K562 (cell line): ENCODE data around the gene IFRD1. TPM values are rescaled to one million over a fixed set of nuclear protein-coding genes. Genes with fewer than 3 reads are reported as not detected.

Source experiments
- ATF7 ChIP-seq: fragments of 450-650 bp; IDR thresholded peaks from 2 replicates; pipeline ENCODE4 v1.7.1; 2014; ENCODE audit warnings: mild to moderate bottlenecking, moderate library complexity
- BRD9 ChIP-seq: fragments of 450-650 bp; IDR thresholded peaks from 2 replicates; pipeline ENCODE4 v1.6.1; 2018; ENCODE audit warnings: low read depth; ENCODE audit not compliant: partially characterized antibody
- CBX1 ChIP-seq: sonication (generic); IDR thresholded peaks from 2 replicates; pipeline ENCODE4 v1.6.1; 2016; ENCODE audit warnings: antibody characterized with exemption, low read depth, mild to moderate bottlenecking
- MBD2 ChIP-seq: sonication (generic); IDR thresholded peaks from 2 replicates; pipeline ENCODE4 v1.6.1; 2016; ENCODE audit warnings: low read depth, borderline replicate concordance
- MYBL2 ChIP-seq, 2 experiments: fragments of 450-650 bp in 1 of 2; sonication (generic) in 1 of 2; formaldehyde crosslinking in 1 of 2; IDR thresholded peaks; 2 replicates each; pipeline versions ENCODE4 v1.6.1 to v1.8.1; 2017 to 2022; ENCODE audit warnings: borderline replicate concordance in 1 of 2, inconsistent platforms in 1 of 2, low read depth in 1 of 2, mild to moderate bottlenecking in 1 of 2, missing genetic modification reagents in 1 of 2, moderate library complexity in 1 of 2
- NCOA4 ChIP-seq: fragments of 450-650 bp; IDR thresholded peaks from 2 replicates; pipeline ENCODE4 v1.6.1; 2018; ENCODE audit warnings: mild to moderate bottlenecking; ENCODE audit not compliant: partially characterized antibody
- POLR2G ChIP-seq: fragments of 200-400 bp; formaldehyde crosslinking; IDR thresholded peaks from 2 replicates; pipeline ENCODE4 v1.6.1; 2017; ENCODE audit warnings: low read depth, mild to moderate bottlenecking, antibody characterized with exemption, low read length, moderate library complexity
- PRMT5 ChIP-seq: sonication (generic); formaldehyde crosslinking; IDR thresholded peaks from 2 replicates; pipeline ENCODE4 v1.5.0; 2020; ENCODE audit warnings: missing genetic modification reagents
- ZFX ChIP-seq: sonication (generic); formaldehyde crosslinking; IDR thresholded peaks from 2 replicates; pipeline ENCODE4 v1.8.0; 2022; ENCODE audit warnings: mild to moderate bottlenecking, missing genetic modification reagents, moderate library complexity
- ZNF133 ChIP-seq: fragments of 250-450 bp; sonication (Bioruptor Pico); IDR thresholded peaks from 2 replicates; pipeline ENCODE4 v1.4.0; 2020; ENCODE audit warnings: mild to moderate bottlenecking
- polyA plus RNA-seq, 8 experiments: library from polyadenylated mRNA; depleted of rRNA in 4 of 8; stranded (reverse) in 5 of 8; unstranded in 3 of 8; fragments of >200 nt; fragmentation: Nextera tagmentation in 2 of 8; fragmentation: Illumina TruSeq in 1 of 8; extraction: Ambion mirVana in 2 of 8; extraction: Trizol in 1 of 8; gene quantifications; 2 replicates each; pipeline versions ENCODE4 v1.2.1 to v1.2.3, GENCODE V29; 2011 to 2014; ENCODE audit warnings: inconsistent platforms in 1 of 8, missing spikeins in 1 of 8
- total RNA-seq, 7 experiments: library from RNA; depleted of rRNA in 6 of 7; stranded (reverse); fragments of >200 nt in 6 of 7; fragmentation: Illumina TruSeq in 2 of 7; extraction: Trizol in 2 of 7; gene quantifications; 2 replicates each; pipeline versions ENCODE4 v1.2.1 to v1.2.3, GENCODE V29; 2011 to 2021; ENCODE audit warnings: low replicate concordance in 1 of 7
- TF ChIP-seq, protein P1 (sequence below): fragments of 250-450 bp; sonication (Bioruptor Pico); IDR thresholded peaks from 2 replicates; pipeline ENCODE4 v1.9.0; 2021; ENCODE audit warnings: mild to moderate bottlenecking, inconsistent platforms
- TF ChIP-seq, protein P2 (sequence below), 2 experiments: fragments of 450-650 bp; IDR thresholded peaks; 2 replicates each; pipeline ENCODE4 v1.6.1; 2016
- TF ChIP-seq, protein P3 (sequence below): sonication (generic); IDR thresholded peaks from 2 replicates; pipeline ENCODE4 v1.6.1; 2016
- TF ChIP-seq, protein P4 (sequence below), 3 experiments: IDR thresholded peaks in 2 of 3; conservative IDR thresholded peaks in 1 of 3; 2 replicates each; pipeline ENCODE4 v1.5.1; 2011 to 2012; ENCODE audit warnings: low read length in 3 of 3, mild to moderate bottlenecking in 3 of 3, control low read depth in 2 of 3, improper control_type of control experiment in 1 of 3, inconsistent platforms in 1 of 3, low read depth in 1 of 3, mixed read lengths in 1 of 3, moderate library complexity in 1 of 3; ENCODE audit not compliant: insufficient read depth in 2 of 3
- TF ChIP-seq, protein P5 (sequence below): fragments of 450-650 bp; IDR thresholded peaks from 2 replicates; pipeline ENCODE4 v1.7.1; 2018; ENCODE audit warnings: mild to moderate bottlenecking, low read depth; ENCODE audit not compliant: partially characterized antibody

The IFRD1 gene
- total and polyA plus RNA-seq, 9 of the 15 experiments (the other 6 are each of a cell fraction or from before 2014, with no cell fraction given) = 27.6 to 81.8 (median 68.1) TPM

DNA sequence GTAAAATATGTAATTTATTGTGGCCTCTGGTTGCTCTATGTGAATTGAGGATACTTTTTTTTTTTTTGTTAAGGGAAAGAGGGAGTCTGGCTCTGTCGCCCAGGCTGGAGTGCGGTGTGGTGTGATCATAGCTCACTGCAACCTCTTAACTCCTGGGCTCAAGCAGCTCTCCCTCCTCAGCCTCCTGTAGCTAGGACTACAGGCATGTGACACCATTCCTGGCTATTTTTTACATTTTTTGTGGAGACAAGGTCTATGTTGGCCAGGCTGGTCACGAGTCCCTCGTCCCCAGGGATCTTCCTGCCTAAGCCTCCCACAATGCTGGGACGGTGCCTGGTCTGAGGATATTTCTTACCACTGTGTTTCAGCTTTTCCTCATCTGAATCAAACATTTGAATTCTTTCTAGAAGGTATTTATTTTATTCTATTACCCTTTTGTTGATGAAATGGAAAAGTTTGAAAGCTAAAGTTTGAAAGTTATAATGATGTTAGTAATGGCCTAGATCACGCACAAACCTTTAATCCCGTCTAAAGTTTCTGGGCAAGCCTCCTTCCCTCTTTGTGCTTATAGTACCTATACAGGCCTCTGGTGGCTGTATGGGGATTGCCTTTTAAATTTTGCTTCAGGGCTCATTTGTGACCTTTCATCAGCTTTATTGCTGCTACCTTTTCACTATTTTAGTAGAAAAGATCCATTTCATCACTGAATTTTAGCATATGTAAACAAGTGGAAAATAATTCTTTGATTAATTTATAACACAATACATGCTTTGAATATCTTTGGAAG, 2.0 kb downstream of the IFRD1 start (continued):
- TF ChIP-seq POLR2G (no peak), MYBL2 (IDR thresholded peaks at IDR 0.05; ENCODE audit: low read depth) (no peak), MYBL2 (CRISPR knock-in tag; IDR thresholded peaks at IDR 0.05; ENCODE audit: borderline replicate concordance) (no peak), PRMT5 (CRISPR knock-in tag) (no peak), ZFX (CRISPR knock-in tag) (peak; percentile 74), CBX1 (no peak), BRD9 (no peak), ZNF133 (CRISPR knock-in tag) (no peak), ATF7 (no peak), NCOA4 (no peak), MBD2 (no peak)
- TF ChIP-seq, protein P1, sequence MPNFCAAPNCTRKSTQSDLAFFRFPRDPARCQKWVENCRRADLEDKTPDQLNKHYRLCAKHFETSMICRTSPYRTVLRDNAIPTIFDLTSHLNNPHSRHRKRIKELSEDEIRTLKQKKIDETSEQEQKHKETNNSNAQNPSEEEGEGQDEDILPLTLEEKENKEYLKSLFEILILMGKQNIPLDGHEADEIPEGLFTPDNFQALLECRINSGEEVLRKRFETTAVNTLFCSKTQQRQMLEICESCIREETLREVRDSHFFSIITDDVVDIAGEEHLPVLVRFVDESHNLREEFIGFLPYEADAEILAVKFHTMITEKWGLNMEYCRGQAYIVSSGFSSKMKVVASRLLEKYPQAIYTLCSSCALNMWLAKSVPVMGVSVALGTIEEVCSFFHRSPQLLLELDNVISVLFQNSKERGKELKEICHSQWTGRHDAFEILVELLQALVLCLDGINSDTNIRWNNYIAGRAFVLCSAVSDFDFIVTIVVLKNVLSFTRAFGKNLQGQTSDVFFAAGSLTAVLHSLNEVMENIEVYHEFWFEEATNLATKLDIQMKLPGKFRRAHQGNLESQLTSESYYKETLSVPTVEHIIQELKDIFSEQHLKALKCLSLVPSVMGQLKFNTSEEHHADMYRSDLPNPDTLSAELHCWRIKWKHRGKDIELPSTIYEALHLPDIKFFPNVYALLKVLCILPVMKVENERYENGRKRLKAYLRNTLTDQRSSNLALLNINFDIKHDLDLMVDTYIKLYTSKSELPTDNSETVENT (CRISPR knock-in tag) = no peak
- TF ChIP-seq, protein P2, sequence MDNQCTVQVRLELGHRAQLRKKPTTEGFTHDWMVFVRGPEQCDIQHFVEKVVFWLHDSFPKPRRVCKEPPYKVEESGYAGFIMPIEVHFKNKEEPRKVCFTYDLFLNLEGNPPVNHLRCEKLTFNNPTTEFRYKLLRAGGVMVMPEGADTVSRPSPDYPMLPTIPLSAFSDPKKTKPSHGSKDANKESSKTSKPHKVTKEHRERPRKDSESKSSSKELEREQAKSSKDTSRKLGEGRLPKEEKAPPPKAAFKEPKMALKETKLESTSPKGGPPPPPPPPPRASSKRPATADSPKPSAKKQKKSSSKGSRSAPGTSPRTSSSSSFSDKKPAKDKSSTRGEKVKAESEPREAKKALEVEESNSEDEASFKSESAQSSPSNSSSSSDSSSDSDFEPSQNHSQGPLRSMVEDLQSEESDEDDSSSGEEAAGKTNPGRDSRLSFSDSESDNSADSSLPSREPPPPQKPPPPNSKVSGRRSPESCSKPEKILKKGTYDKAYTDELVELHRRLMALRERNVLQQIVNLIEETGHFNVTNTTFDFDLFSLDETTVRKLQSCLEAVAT (IDR thresholded peaks at IDR 0.05) = peak; percentile 53 to 59; a peak in 2 of 4 replicates
- TF ChIP-seq, protein P3, sequence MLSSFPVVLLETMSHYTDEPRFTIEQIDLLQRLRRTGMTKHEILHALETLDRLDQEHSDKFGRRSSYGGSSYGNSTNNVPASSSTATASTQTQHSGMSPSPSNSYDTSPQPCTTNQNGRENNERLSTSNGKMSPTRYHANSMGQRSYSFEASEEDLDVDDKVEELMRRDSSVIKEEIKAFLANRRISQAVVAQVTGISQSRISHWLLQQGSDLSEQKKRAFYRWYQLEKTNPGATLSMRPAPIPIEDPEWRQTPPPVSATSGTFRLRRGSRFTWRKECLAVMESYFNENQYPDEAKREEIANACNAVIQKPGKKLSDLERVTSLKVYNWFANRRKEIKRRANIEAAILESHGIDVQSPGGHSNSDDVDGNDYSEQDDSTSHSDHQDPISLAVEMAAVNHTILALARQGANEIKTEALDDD = peak; percentile 35; the same call in 1 of the 2 replicates
- TF ChIP-seq, protein P4, sequence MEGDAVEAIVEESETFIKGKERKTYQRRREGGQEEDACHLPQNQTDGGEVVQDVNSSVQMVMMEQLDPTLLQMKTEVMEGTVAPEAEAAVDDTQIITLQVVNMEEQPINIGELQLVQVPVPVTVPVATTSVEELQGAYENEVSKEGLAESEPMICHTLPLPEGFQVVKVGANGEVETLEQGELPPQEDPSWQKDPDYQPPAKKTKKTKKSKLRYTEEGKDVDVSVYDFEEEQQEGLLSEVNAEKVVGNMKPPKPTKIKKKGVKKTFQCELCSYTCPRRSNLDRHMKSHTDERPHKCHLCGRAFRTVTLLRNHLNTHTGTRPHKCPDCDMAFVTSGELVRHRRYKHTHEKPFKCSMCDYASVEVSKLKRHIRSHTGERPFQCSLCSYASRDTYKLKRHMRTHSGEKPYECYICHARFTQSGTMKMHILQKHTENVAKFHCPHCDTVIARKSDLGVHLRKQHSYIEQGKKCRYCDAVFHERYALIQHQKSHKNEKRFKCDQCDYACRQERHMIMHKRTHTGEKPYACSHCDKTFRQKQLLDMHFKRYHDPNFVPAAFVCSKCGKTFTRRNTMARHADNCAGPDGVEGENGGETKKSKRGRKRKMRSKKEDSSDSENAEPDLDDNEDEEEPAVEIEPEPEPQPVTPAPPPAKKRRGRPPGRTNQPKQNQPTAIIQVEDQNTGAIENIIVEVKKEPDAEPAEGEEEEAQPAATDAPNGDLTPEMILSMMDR (IDR thresholded peaks at IDR 0.05 in 2 of 3, conservative IDR thresholded peaks at IDR 0.05 in 1 of 3; ENCODE audit: insufficient read depth in 2 of 3, low read depth in 1 of 3, low read length in 3 of 3) = peak; percentile 52 to 66 (median 57)
- TF ChIP-seq, protein P5, sequence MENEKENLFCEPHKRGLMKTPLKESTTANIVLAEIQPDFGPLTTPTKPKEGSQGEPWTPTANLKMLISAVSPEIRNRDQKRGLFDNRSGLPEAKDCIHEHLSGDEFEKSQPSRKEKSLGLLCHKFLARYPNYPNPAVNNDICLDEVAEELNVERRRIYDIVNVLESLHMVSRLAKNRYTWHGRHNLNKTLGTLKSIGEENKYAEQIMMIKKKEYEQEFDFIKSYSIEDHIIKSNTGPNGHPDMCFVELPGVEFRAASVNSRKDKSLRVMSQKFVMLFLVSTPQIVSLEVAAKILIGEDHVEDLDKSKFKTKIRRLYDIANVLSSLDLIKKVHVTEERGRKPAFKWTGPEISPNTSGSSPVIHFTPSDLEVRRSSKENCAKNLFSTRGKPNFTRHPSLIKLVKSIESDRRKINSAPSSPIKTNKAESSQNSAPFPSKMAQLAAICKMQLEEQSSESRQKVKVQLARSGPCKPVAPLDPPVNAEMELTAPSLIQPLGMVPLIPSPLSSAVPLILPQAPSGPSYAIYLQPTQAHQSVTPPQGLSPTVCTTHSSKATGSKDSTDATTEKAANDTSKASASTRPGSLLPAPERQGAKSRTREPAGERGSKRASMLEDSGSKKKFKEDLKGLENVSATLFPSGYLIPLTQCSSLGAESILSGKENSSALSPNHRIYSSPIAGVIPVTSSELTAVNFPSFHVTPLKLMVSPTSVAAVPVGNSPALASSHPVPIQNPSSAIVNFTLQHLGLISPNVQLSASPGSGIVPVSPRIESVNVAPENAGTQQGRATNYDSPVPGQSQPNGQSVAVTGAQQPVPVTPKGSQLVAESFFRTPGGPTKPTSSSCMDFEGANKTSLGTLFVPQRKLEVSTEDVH = no peak
